IPS DF 6.9 (cell line): ENCODE measurements around the gene SLC13A3.
A peak's percentile ranks its signal among the peaks of the same experiment; 100 is the strongest.

Experiments used
- DNase-seq: peaks from one replicate; pipeline ENCODE4 v3.0.0-alpha.2; 2013; ENCODE audit warnings: low read depth, low spot score
- H3K27ac ChIP-seq: one replicate; pipeline ENCODE4 v1.5.1; 2013; ENCODE audit warnings: low read length, control low read depth
- H3K27me3 ChIP-seq: 2 replicates; pipeline ENCODE4 v1.6.1; 2013; ENCODE audit warnings: mild to moderate bottlenecking, low read length; ENCODE audit not compliant: control insufficient read depth, insufficient read depth
- H3K36me3 ChIP-seq: 2 replicates; pipeline ENCODE4 v1.6.1; 2013; ENCODE audit warnings: low read length; ENCODE audit not compliant: control insufficient read depth, insufficient read depth
- H3K4me1 ChIP-seq: 2 replicates; pipeline ENCODE4 v1.6.1; 2013; ENCODE audit warnings: low read length; ENCODE audit not compliant: control insufficient read depth, insufficient read depth
- H3K4me3 ChIP-seq: 2 replicates; pipeline ENCODE4 v1.5.1; 2013; ENCODE audit warnings: mild to moderate bottlenecking, low read length
- H3K9me3 ChIP-seq: 2 replicates; pipeline ENCODE4 v1.6.1; 2013; ENCODE audit warnings: low read length, inconsistent platforms; ENCODE audit not compliant: control insufficient read depth, insufficient read depth
- WGBS: extraction: QIAGEN DNeasy Blood & Tissue Kit; methylation state at CpG from one replicate; pipeline ENCODE4 v1.1.7; 2013; ENCODE audit warnings: mixed read lengths, missing lambda C conversion rate; ENCODE audit not compliant: insufficient read length, insufficient coverage; 5-methylcytosine and 5-hydroxymethylcytosine counted together

The SLC13A3 gene

GRCh38 chr20:46588532-46589511 lies 62.4 kb downstream of the SLC13A3 start:
- Histone ChIP-seq H3K27me3 (no peaks in the 10 kb centered on the region), H3K9me3 (no peaks in the 10 kb centered on the region), H3K27ac (no peak overlapping the region), H3K36me3 (no peaks in the 10 kb centered on the region), H3K4me3 (no peak overlapping the region), H3K4me1 (peaks cover 2% of the 10 kb centered on the region; the same call in 1 of the 2 replicates)
- DNase-seq: no peak
- no CpG with 5 or more reads among the region's 14 CpGs for WGBS

- Histone ChIP-seq H3K36me3 (no peaks in the 10 kb centered on the region), H3K27ac (no peak overlapping the region), H3K4me3 (no peak overlapping the region), H3K4me1 (peaks cover 5% of the 10 kb centered on the region), H3K9me3 (no peaks in the 10 kb centered on the region), H3K27me3 (no peaks in the 10 kb centered on the region)
- whole genome bisulfite sequencing: no CpG with 5 or more reads among the region's 7 CpGs
- no peak for DNase-seq
Measured at GRCh38 chr20:46587986-46588385, 63.3 kb downstream of the SLC13A3 start.

- no CpG with 5 or more reads among the region's 5 CpGs for WGBS
- Histone ChIP-seq H3K9me3 (no peaks in the 10 kb centered on the region), H3K4me3 (no peak overlapping the region), H3K27me3 (no peaks in the 10 kb centered on the region), H3K36me3 (no peaks in the 10 kb centered on the region), H3K27ac (no peak overlapping the region), H3K4me1 (peaks cover 5% of the 10 kb centered on the region)
- no peak for DNase-seq
Measured at GRCh38 chr20:46586724-46587123, 64.5 kb downstream of the SLC13A3 start.

- H3K4me3 ChIP-seq: no peak overlapping the region
- no peaks in the 10 kb centered on the region for H3K27me3 ChIP-seq
- DNase-seq: no peak
- H3K4me1 ChIP-seq: peaks cover 5% of the 10 kb centered on the region
- no peaks in the 10 kb centered on the region for H3K9me3 ChIP-seq
- WGBS: no CpG with 5 or more reads among the region's 2 CpGs
- H3K27ac ChIP-seq: no peak overlapping the region
- no peaks in the 10 kb centered on the region for H3K36me3 ChIP-seq
Measured at GRCh38 chr20:46584508-46584907, 66.8 kb downstream of the SLC13A3 start.

GRCh38 chr20:46583411-46584214 lies 67.6 kb downstream of the SLC13A3 start:
- Histone ChIP-seq H3K4me3 (no peak overlapping the region), H3K4me1 (peaks cover 5% of the 10 kb centered on the region), H3K27ac (no peak overlapping the region), H3K27me3 (no peaks in the 10 kb centered on the region), H3K36me3 (no peaks in the 10 kb centered on the region), H3K9me3 (no peaks in the 10 kb centered on the region)
- peak; percentile 63 for DNase-seq
- no CpG with 5 or more reads among the region's 17 CpGs for WGBS

- H3K4me1 ChIP-seq: peaks cover 5% of the 10 kb centered on the region
- no peak overlapping the region for H3K4me3 ChIP-seq
Measured at GRCh38 chr20:46582648-46583047, 68.6 kb downstream of the SLC13A3 start.

GRCh38 chr20:46581391-46581790 lies 69.9 kb downstream of the SLC13A3 start:
- H3K9me3 ChIP-seq: no peaks in the 10 kb centered on the region
- peaks cover 5% of the 10 kb centered on the region for H3K4me1 ChIP-seq
- DNase-seq: no peak
- no peaks in the 10 kb centered on the region for H3K36me3 ChIP-seq
- H3K27me3 ChIP-seq: no peaks in the 10 kb centered on the region
- H3K4me3 ChIP-seq: no peak overlapping the region
- WGBS: no CpG with 5 or more reads among the region's 3 CpGs
- no peak overlapping the region for H3K27ac ChIP-seq

More at GRCh38 chr20:46582648-46583047, 68.6 kb downstream of the SLC13A3 start:
- Histone ChIP-seq H3K27me3 (no peaks in the 10 kb centered on the region), H3K36me3 (no peaks in the 10 kb centered on the region), H3K27ac (no peak overlapping the region), H3K9me3 (no peaks in the 10 kb centered on the region)
- no CpG with 5 or more reads among the region's 5 CpGs for WGBS
- no peak for DNase-seq

GRCh38 chr20:46580613-46581205 lies 70.5 kb downstream of the SLC13A3 start:
- no peaks in the 10 kb centered on the region for H3K36me3 ChIP-seq
- H3K4me3 ChIP-seq: no peak overlapping the region
- WGBS: no CpG with 5 or more reads among the region's 2 CpGs
- no peaks in the 10 kb centered on the region for H3K27me3 ChIP-seq
- H3K4me1 ChIP-seq: peaks cover 5% of the 10 kb centered on the region
- no peaks in the 10 kb centered on the region for H3K9me3 ChIP-seq
- H3K27ac ChIP-seq: no peak overlapping the region
- no peak for DNase-seq

- Histone ChIP-seq H3K4me1 (peaks cover 3% of the 10 kb centered on the region; the same call in 1 of the 2 replicates), H3K27me3 (no peaks in the 10 kb centered on the region)
- WGBS: no CpG with 5 or more reads among the region's 7 CpGs
Measured at GRCh38 chr20:46578745-46579144, 72.5 kb downstream of the SLC13A3 start.

GRCh38 chr20:46576774-46577395 lies 74.4 kb downstream of the SLC13A3 start:
- Histone ChIP-seq H3K4me1 (no peaks in the 10 kb centered on the region), H3K27me3 (no peaks in the 10 kb centered on the region), H3K27ac (no peak overlapping the region), H3K36me3 (no peaks in the 10 kb centered on the region), H3K4me3 (no peak overlapping the region), H3K9me3 (no peaks in the 10 kb centered on the region)
- no peak for DNase-seq
- WGBS: no CpG with 5 or more reads among the region's 6 CpGs

More at GRCh38 chr20:46578745-46579144, 72.5 kb downstream of the SLC13A3 start:
- H3K9me3 ChIP-seq: no peaks in the 10 kb centered on the region
- no peak for DNase-seq
- H3K36me3 ChIP-seq: no peaks in the 10 kb centered on the region
- no peak overlapping the region for H3K27ac ChIP-seq
- H3K4me3 ChIP-seq: no peak overlapping the region
